KOPT-K1 (cell line): ENCODE results near the gene PROC.

Source experiments
- H3K27ac ChIP-seq: fragments of 200-600 bp; sonication (generic); 2 replicates; pipeline ENCODE4 v1.5.1; 2016; ENCODE audit warnings: antibody characterized with exemption, mild to moderate bottlenecking, low read depth, low read length; ENCODE audit not compliant: poor library complexity, severe bottlenecking
- H3K36me3 ChIP-seq: fragments of 200-600 bp; sonication (generic); 2 replicates; pipeline ENCODE4 v1.5.1; 2017; ENCODE audit warnings: antibody characterized with exemption, mild to moderate bottlenecking, low read length, moderate library complexity; ENCODE audit not compliant: insufficient read depth
- H3K9me3 ChIP-seq: fragments of 200-600 bp; sonication (generic); 2 replicates; pipeline ENCODE4 v1.5.1; 2017; ENCODE audit warnings: antibody characterized with exemption, low read length, mild to moderate bottlenecking; ENCODE audit not compliant: insufficient read depth, poor library complexity, severe bottlenecking

PROC gene

DNA sequence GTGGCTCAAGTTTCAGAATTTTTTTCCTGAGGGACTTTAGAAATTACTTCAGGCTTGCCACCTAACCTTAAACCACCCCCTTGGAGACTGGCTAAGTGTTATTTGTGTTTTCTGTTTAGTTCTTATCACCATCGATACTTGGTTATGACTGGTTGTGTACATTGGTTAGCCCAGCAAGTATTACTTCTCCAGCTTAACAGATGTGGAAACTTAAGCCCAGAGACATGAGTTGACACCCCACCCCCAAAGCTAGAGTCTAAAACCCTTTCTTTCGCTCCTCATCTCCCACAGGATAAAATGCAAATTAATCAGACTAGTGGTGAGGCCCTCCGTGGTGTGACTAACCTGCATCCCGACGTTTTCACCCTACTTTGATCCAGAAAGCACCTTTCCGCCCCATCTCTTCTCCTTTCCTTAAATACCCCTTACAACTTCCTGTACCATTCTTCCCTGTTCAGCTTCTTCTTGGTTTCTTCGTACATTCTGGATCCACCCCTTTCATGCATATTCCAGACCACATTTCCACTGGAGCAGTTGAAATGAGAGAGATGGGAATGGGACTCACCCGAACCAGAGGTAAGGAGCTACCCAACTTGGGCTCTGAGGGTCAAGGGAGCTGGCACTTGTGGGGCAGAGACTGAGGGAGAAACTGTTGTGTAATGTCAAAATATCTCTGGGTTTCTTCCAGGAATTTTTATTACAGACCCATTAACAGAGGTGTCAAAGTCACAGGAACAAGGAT, 29.6 kb upstream of the PROC start:
- peaks cover 9% of the 10 kb centered on the region; the same call in 1 of the 2 replicates for H3K36me3 ChIP-seq
- peak overlapping the region; percentile 98 for H3K27ac ChIP-seq

DNA sequence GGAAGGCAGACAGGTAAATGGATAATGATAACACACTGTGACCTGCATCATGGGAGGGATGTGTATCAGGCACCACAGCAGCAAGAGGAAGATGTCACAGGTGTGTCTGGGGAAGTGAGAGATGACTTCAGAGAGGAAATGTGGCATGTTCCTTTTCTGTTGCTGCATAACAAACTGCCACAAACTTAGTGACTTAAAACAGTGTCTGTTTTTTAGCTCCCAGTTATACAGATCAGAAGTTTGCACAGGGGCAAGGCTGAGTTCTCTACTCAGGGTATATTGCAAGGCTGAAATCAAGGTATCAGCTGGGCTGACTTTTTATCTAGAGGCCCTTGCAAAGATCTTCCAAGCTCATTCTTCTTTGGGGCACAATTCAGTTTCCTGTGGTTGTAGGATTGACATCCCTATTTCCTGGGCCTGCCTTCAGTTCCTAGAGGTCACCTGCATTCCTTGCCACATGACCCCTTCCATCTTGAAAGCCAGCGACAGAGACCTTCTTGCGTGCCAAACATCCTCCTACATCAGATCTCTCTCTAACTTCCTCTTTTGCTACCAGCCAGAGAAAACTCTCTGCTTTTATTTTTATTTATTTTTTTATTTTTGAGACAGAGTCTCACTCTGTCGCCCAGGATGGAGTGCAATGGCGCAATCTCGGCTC, 28.3 kb upstream of the PROC start:
- peak overlapping the region; percentile 50 for H3K27ac ChIP-seq
- peaks cover 2% of the 10 kb centered on the region; the same call in 1 of the 2 replicates for H3K36me3 ChIP-seq
- no peaks in the 10 kb centered on the region for H3K9me3 ChIP-seq

More for the DNA sequence above, 29.6 kb upstream of the PROC start:
- H3K9me3 ChIP-seq: no peaks in the 10 kb centered on the region

DNA sequence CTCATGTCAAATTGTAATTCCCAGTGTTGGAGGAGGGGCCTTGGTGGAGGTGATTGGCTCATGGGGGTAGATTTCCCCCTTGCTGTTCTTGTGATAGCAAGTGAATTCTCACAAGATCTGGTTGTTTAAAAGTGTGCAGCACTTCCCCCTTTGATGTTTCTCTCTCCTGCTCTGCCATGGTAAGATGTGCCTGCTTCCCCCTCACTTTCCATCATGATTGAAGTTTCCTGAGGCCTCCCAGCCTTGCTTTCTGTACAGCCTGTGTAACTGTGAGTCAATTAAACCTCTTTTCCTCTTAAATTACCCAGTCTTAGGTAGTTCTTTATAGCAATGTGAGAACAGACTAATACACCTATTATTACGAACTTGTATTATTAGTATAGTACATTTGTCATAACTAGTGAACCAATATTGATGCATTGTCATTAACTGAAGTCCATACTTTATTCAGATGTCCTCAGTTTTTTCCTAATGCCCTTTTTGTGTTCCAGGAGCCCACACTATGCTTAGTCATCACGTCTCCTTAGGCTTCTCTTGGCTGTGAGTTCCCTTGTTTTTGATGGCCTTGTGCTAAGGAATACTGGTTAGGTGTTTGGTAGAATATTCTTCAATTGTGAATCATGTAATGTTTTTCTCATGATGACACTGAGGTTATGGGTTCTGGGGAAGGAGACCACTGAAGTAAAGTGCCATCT, 25.9 kb upstream of the PROC start:
- Histone ChIP-seq H3K27ac (no peak overlapping the region), H3K9me3 (no peaks in the 10 kb centered on the region), H3K36me3 (no peaks in the 10 kb centered on the region)

DNA sequence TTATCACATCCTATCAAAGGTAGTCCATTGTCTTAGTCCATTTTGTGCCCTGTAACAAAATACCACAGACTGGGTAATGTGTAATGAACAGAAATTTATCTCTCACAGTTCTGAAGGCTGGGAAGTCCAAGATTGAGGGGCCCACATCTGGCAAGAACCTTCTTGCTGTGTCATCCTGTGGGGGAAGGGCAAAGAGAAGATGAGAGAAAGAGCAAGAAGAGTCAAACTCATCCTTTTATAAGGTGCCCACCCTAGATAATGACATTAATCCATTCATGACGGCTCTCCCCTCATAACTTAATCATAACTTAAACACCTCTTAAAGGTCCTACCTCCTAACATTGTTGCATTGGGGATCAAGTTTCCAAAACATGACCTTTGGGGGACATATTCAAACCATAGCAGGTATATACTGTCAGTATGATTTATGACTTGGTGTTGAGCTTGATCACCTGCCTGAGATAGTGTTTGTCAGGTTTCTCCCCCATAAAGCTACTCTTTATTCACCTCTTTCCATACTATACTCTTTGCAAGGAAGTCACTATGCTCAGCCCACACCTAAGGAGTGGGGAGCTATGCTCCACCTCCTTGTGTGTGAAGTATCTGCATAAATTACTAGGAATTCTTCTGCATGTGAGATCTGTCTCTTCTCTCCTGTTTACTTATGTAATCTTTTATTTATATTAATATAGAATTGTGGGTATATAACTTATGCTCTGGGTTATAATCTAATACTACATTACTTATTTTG, 25.2 kb upstream of the PROC start:
- no peaks in the 10 kb centered on the region for H3K36me3 ChIP-seq
- no peaks in the 10 kb centered on the region for H3K9me3 ChIP-seq
- no peak overlapping the region for H3K27ac ChIP-seq

DNA sequence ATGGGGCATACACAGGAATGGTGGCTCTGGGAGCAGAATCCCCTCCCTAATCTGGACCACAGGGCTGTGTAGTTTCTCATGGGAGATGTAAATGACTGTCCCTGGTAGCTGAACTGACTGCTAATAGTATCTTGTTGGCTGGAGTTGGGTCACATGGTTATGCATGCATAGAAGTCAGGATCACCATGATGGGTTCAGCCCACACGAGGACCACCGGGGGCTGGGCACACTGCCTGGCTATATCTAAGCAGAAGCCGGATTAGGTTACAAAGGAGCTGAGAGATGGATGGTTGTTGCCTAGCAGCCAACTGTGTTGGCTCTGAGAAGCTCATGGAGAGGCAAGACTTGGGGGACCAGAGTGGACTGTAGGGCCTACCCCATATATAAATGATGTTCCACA, 23.7 kb upstream of the PROC start:
- Histone ChIP-seq H3K36me3 (no peaks in the 10 kb centered on the region), H3K9me3 (no peaks in the 10 kb centered on the region), H3K27ac (no peak overlapping the region)

DNA sequence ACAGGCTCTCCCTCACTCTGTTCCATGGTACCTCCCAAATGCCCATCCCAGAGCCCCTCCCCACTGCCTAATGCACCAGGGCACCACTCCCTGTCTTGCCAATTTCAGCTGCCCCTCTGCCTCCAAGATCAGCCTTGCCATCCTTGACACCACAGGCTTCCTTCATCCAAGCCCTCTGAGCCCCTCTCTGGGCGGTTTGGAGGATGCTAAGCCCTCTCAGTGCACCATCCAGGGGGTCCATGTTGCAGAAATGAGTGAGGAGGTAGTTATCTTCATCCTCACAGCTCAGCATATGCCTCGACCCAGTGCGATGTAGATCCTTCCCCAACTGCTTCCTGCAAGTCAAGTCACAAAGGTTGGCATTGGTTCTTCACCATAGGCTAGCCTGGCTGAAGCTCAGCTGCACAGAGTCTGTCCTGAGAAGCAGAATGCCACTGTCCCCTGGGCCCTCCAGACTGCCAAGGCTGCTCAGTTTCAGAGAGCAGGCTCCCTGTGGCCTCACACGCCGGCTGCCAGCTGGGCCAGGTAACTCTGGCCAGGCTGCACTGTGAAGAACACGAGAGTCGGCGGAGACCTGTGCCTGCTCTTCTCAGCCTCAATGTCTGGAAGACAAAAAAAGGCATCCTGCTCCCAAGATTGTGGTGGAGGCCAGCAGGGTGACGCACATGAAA, 20.5 kb upstream of the PROC start:
- Histone ChIP-seq H3K36me3 (no peaks in the 10 kb centered on the region), H3K9me3 (no peaks in the 10 kb centered on the region), H3K27ac (no peak overlapping the region)

DNA sequence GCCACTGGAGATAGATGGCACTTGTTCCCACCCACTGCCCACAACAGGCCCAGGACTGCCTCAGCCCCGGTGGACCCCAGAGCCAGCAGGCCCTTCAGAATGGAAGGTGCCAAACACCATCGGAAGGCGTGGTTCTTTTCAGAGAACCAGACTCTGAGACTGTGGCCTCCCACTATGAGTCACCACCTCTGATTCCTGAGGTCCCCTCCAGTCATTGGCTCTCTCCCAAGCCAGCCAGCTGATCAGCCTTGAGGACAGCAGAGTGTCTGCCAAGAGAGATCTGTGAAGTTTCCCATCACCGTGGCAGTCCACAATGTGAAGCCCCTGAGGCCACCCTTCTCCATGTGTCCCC, 20.0 kb upstream of the PROC start:
- Histone ChIP-seq H3K27ac (no peak overlapping the region), H3K9me3 (no peaks in the 10 kb centered on the region), H3K36me3 (no peaks in the 10 kb centered on the region)

DNA sequence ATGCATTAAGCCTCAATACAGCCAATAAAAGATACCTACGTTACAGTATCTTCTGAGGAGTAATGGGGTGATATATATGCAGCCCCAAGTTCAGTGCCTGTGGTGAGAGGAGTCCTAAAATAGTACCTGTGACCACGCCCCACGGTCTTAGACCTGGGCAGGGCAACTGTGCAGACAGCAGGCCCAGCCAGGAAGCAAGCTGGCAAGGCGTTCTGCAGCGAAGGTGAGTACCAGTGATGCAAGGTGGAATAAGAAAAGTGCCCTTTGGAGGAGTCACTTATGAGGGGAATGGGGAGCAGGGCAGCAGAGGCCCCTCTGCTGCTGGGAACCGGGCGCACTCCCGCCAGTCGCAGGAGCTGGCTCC, 17.7 kb upstream of the PROC start:
- Histone ChIP-seq H3K27ac (no peak overlapping the region), H3K36me3 (no peaks in the 10 kb centered on the region)

DNA sequence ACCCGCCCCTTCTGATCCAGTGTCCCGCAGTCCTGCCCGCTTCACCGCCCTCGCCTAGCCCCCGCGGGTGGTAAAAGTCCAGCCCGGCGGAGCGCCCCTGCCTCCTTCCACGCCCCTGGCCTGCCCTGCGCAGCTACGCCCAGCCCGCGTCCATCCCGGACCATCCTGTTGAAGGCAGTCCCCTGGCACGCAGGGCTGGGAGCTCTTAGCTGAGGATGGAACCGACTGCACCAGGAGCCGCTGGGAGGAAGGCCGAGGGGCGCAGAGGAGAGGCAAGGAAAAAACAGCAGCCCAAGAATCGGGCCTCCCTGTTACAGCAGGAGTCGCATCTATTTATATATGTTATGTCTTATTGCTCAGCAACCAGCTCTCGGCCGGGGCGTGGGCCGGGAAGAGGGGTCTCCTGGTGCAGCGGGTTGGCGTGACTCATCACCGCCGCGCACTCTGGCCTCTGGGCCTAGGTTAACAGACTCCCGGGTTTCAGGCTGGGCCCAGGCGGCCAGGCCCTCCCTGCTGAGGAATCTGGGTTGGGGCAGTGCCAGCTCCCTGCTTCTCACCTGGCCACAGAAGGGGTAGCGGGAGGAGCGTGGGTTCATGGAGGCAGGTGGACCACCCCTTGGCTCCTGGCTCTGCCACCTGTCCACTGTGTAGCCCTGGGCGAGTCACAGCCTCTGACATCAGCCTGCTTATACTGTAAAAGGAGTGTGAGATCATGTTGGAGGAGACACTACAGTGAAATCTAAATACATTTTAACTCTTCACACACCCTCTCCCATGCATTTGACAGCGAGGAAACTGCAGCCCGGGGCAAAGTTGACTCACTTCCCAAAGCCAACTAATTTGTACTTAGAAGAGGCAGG, 17.1 kb upstream of the PROC start:
- H3K27ac ChIP-seq: no peak overlapping the region

More for the DNA sequence above, 17.7 kb upstream of the PROC start:
- no peaks in the 10 kb centered on the region for H3K9me3 ChIP-seq

DNA sequence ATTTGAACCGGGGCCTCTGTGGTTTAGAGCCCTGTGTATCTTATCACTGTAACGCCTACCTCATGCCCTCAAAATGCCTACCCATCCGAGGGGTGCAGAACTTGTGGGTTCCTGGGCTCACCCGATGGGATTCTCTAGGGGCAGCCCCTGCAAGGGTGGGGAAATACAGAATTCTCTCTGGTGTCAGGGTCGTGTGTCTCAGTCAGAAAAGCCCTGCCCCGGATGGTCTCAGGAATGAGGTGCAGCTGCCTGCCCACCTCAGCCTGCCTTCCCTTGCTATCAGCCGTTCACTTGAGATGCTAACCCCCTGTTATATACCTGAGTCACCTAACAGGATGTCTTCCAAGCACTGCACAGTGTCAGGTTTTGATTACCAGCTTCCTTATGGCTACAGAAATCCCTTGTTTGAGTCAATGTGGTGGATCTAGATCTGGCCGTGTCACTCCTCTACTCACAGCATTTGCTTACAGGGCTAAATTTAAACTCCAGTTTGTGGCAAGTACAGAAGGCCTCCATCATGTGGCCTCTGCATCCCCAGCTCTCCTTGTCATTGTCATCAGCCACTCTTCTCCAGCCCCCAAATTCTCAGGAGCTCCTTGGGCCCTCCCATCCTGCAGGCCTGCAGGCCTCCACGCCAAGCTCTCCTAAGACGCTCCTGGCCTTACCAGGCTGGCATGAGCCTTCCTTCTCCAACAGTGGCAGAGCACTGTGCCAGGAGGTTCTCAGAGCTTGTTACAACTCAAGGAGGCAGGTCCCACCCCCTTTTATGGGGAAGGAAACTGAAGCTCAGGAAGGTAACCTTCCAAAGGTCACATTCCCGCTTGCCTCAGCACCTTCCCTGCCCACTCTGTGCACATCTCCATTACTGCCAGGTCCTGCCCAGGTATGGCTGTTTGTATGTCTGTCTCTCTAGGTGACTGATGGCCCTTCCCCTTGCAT, 16.2 kb upstream of the PROC start:
- H3K36me3 ChIP-seq: no peaks in the 10 kb centered on the region
- H3K9me3 ChIP-seq: no peaks in the 10 kb centered on the region
- H3K27ac ChIP-seq: no peak overlapping the region

More for the DNA sequence above, 17.1 kb upstream of the PROC start:
- Histone ChIP-seq H3K36me3 (no peaks in the 10 kb centered on the region), H3K9me3 (no peaks in the 10 kb centered on the region)

DNA sequence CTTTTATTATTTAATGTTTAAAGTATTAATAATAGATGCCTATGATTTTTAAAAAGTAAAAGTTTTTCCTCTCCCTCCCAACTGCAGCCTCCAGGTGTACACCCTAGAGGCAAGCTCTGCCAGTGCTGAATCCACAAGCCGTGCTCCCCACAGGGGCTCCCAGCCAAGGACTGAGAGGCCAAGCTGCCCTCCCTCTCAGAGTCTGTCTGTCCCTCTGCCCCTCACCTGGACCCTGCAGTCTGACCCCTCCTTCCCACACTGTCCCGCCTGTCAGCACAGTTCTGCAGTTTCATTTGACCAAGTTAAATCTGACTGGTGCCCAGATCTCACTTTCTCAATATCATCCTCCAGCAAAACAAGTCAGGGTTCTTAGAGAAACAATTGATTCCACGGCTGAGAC, 14.8 kb upstream of the PROC start:
- Histone ChIP-seq H3K9me3 (no peaks in the 10 kb centered on the region), H3K36me3 (no peaks in the 10 kb centered on the region), H3K27ac (no peak overlapping the region)

DNA sequence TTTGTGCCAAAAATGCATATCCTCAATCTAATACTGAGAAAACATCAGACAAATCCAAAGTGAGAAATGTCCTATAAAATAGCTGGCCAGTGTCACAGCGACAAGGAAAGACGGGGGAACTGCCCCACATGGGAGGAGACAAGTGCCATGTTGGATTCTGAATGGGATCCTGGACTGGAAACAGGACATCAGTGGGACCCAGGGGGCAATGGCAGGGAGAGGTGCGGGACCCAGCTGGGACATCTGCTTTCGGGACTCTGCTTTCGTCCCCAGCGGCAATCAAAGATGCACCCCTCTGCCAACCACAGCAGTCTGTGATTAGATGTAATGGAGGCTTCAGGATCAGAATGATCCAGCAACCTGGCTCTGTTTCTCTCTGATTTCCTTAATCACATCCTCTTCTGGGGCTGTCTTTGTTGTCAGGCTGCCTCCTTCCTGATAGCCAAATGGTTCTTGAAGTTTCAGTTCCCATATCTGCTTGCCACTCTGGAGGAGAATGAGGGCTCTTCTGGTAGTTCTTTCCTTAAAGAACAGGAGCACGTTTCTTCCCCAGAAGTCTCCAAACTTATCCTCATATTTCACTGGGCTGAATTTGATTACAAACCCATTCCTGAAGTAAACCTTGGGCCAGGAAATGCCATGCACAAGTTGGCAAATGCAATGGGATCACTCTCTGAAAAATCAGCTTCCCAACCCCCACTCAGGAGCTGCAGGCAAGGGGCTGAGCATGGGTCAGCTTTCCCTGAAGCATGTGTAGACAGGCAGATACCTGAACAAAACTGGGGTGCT, 13.6 kb upstream of the PROC start:
- no peak overlapping the region for H3K27ac ChIP-seq
- no peaks in the 10 kb centered on the region for H3K9me3 ChIP-seq
- H3K36me3 ChIP-seq: no peaks in the 10 kb centered on the region

DNA sequence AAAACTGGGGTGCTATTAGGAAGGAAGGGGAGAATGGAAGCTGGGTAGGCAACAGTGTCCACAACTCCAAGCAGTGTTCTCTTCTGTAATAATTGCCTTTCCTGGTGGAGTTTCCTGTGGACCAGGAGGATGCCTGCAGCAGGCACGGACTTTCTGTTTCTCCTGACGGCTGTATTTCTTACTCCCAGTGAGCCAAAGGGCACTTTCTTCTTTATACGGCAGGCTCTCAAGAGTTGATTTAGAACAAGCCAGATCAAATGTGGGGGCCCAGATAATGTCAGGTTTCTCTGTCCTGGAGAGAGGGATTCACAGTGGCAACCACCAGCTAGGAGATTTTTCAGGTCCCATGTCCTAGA, 13.0 kb upstream of the PROC start:
- no peak overlapping the region for H3K27ac ChIP-seq
- no peaks in the 10 kb centered on the region for H3K36me3 ChIP-seq
- no peaks in the 10 kb centered on the region for H3K9me3 ChIP-seq
